ENCODE measurements around the gene POFUT1. TPM values are rescaled to one million over a fixed set of nuclear protein-coding genes. Genes with fewer than 3 reads are reported as not detected.

Gene POFUT1
- total and polyA plus RNA-seq, 9 of the 15 experiments (the other 6 are each of a cell fraction or from before 2014, with no cell fraction given) = 3.5 to 44.7 (median 23.5) TPM

GRCh38 chr20:32277361-32278198 is 69.9 kb downstream of the POFUT1 start, which contains the start of gene KIF3B (continued):
- TF ChIP-seq RBM14 (IDR thresholded peaks at IDR 0.05; ENCODE audit: borderline replicate concordance, insufficient read depth, low read depth, low read length) = no peak
- no peak for TF ChIP-seq PTBP1 (IDR thresholded peaks at IDR 0.05; ENCODE audit: low read depth, low read length)
- no peak for TF ChIP-seq NFATC3 (IDR thresholded peaks at IDR 0.05)
- no peak for TF ChIP-seq CUX1 (CRISPR knock-in tag; IDR thresholded peaks at IDR 0.05)
- TF ChIP-seq ZNF449 (CRISPR knock-in tag; IDR thresholded peaks at IDR 0.05) = no peak
- no peak for TF ChIP-seq FOXP4 (CRISPR knock-in tag; IDR thresholded peaks at IDR 0.05; ENCODE audit: borderline replicate concordance)
- no peak for TF ChIP-seq ZNF253 (CRISPR knock-in tag; conservative IDR thresholded peaks at IDR 0.05)
- TF ChIP-seq, protein P1, sequence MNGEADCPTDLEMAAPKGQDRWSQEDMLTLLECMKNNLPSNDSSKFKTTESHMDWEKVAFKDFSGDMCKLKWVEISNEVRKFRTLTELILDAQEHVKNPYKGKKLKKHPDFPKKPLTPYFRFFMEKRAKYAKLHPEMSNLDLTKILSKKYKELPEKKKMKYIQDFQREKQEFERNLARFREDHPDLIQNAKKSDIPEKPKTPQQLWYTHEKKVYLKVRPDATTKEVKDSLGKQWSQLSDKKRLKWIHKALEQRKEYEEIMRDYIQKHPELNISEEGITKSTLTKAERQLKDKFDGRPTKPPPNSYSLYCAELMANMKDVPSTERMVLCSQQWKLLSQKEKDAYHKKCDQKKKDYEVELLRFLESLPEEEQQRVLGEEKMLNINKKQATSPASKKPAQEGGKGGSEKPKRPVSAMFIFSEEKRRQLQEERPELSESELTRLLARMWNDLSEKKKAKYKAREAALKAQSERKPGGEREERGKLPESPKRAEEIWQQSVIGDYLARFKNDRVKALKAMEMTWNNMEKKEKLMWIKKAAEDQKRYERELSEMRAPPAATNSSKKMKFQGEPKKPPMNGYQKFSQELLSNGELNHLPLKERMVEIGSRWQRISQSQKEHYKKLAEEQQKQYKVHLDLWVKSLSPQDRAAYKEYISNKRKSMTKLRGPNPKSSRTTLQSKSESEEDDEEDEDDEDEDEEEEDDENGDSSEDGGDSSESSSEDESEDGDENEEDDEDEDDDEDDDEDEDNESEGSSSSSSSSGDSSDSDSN (IDR thresholded peaks at IDR 0.05; ENCODE audit: borderline replicate concordance in 1 of 2, low read depth in 2 of 2, low read length in 2 of 2) = no peak
- TF ChIP-seq JUN (IDR thresholded peaks at IDR 0.05; ENCODE audit: borderline replicate concordance, low read depth, low read length) = no peak
- no peak for TF ChIP-seq JUN (CRISPR knock-in tag; IDR thresholded peaks at IDR 0.05; ENCODE audit: borderline replicate concordance)
- peak; percentile 67 for TF ChIP-seq RBFOX2 (IDR thresholded peaks at IDR 0.05; ENCODE audit: low read depth, low read length)
- peak; percentile 70; the same call in 1 of the 2 replicates for TF ChIP-seq JUND (IDR thresholded peaks at IDR 0.05; ENCODE audit: borderline replicate concordance, low read depth, low read length)
- no peak; the same call in 2 of the 3 replicates for TF ChIP-seq JUND (tag; IDR thresholded peaks at IDR 0.05; ENCODE audit: borderline replicate concordance, low read depth, low read length)
- TF ChIP-seq SAP30 (IDR thresholded peaks at IDR 0.05; ENCODE audit: borderline replicate concordance, insufficient read depth, low read depth, low read length, poor library complexity, severe bottlenecking) = no peak

Data from K562 (cell line).